Stimulated activated CD8-positive, alpha-beta memory T cell treated with anti-CD3 and anti-CD28 coated beads, Interleukin-12 subunit alpha, Interleukin-12 subunit beta, amount 100 ng/mL, for 4 hours (primary cell): Measurements from ENCODE around the gene TEKTIP1.

ENCODE experiments used
- DNase-seq: peaks from one replicate; pipeline ENCODE4 v3.0.0-alpha.2; 2020; ENCODE audit warnings: low read depth

TEKTIP1 gene

GRCh38 chr19:3585301-3586126 is 46.5 kb downstream of the TEKTIP1 start, which contains the start of gene GIPC3:
Gene GIPC3 (plus strand): TSS chr19:3585478. CDS start chr19:3585598, 120 bp downstream.
- no peak for DNase-seq

- DNase-seq = no peak
Observed at GRCh38 chr19:3586127-3586626, 47.2 kb downstream of the TEKTIP1 start.

GRCh38 chr19:3586707-3587346 is 47.9 kb downstream of the TEKTIP1 start:
- DNase-seq = no peak

- DNase-seq = no peak
Observed at GRCh38 chr19:3589439-3589838, 50.5 kb downstream of the TEKTIP1 start.

GRCh38 chr19:3589949-3590348 is 51.0 kb downstream of the TEKTIP1 start:
- no peak for DNase-seq

- DNase-seq = no peak
Observed at GRCh38 chr19:3590991-3591659, 52.2 kb downstream of the TEKTIP1 start.

GRCh38 chr19:3591876-3592613 is 53.1 kb downstream of the TEKTIP1 start:
- no peak for DNase-seq

- no peak for DNase-seq
Observed at GRCh38 chr19:3593156-3593555, 54.2 kb downstream of the TEKTIP1 start.
